GM18517 (cell line): ENCODE results near the gene COL26A1.

Experiments
- ATAC-seq: cut with Tn5 transposase; IDR thresholded peaks from one replicate; pipeline ENCODE4 v1.9.1; 2021; ENCODE audit warnings: mild to moderate bottlenecking, moderate library complexity; ENCODE audit not compliant: unreplicated experiment

The COL26A1 gene

DNA sequence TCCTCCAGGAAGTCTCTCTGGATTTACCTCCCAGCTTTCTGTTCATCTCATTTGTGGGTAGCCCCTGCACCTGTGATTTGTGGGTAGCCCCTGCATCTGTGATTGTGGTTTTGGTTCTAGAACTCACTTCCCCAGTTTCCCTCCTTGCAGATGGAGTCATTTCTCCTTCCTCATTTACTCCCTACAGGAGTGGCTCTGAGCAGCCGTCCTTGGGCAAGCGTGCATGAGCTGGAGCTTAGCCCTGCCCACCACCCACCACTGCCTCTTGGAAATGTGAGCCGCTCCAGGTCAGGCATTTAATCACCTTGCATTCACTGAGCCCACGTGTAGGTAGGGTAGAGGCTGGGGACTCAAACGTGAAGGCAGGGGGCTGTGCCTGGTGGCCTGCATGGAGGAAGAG lies 8.2 kb downstream of the COL26A1 start:
- no peak for ATAC-seq

DNA sequence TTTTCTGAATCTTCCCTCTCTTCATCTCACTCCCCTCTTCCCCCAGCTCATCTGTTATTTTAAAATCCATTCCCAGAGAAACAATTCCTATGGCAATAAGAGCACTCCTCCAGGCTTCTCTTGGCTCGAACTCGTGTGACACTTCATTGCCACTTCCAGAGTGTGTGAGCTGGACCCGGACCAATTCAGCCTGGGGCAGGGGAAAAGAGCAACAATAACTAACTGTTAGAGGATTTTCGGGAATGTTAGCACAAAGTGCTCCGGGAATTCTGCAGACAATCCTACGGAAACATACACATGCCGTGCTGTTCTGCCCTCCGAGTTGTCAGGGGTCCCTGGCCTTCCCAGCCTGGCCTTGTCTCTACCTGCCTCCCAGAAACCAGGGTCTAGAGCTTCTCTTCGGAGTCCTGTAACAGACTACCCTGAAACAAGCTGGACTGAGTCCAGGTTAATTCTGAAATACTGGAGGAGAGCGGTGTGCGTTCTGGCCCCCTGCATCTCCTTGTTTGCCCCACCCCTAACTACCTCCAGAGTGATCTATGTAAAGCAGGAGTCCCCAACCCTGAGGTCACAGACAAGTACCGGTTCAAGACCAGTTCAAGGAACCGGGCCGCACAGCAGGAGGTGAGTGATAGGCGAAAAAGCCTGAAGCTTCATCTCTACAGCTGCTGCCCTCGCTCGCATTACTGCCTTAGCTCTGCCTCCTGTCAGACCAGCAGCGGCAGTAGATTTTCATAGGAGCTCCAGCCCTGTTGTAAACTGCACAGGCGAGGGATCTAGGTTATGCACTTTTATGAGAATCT lies 11.3 kb downstream of the COL26A1 start:
- no peak for ATAC-seq

DNA sequence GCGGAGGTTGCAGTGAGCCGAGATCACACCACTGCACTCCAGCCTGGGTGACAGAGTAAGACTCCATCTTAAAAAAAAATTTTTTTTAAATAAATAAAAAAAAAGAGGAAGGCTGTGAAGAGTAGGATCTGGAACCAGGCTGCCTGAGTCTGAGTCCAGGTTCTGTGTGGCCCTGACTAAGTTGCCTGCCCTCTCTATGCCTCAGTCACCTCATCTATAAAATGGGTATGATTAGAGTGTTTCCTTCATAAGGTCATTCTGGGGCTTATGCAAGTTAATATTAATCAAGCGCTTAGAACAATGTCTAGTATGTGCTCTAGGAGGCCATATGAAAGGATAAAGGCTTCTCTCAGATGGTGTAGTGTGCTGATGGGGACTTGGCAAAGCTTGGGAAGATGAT lies 12.3 kb downstream of the COL26A1 start:
- ATAC-seq = no peak

DNA sequence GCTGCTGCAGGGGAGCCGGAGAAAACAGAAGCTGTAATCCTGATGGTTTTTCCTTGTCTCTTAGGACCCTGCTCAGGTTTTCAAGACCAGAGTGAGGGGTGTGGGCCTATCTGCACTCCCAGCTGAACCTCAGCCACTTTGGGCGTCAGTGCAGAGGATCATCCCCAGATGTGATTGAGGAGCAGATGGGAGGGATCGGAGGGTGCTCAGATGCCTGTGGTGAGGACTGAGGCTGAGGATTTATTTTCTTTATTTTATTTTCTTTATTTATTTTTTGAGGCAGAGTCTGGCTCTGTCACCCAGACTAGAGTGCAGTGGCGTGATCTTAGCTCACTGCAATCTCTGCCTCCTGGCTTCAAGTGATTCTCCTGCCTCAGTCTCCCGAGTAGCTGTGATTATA lies 13.9 kb downstream of the COL26A1 start:
- no peak for ATAC-seq

- no peak for ATAC-seq
Measured at GRCh38 chr7:101377189-101377736, 14.6 kb downstream of the COL26A1 start.

DNA sequence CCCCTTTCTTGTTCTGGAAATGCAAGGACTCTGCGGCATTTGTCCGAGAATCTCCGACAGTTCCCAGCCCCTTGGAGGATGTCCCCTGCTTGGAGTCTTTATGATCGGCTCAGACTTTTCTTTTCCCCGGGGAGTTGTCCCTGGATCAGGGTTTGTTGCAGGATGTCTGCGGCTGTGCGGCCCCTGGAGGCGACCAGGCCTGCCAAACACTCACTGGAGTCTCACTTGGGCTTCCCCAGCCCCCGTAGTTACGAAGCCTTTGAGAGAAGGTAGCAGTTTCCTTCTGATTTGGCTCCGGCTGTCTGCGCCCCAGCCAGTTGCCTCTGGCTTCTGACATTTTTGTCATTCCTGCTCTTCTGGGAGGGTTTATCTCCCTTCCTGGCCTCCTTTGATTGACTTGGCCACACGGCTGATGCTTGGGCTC lies 16.1 kb downstream of the COL26A1 start:
- ATAC-seq = no peak

- no peak for ATAC-seq
Measured at GRCh38 chr7:101379302-101379701, 16.6 kb downstream of the COL26A1 start.

GRCh38 chr7:101381549-101382111 lies 19.0 kb downstream of the COL26A1 start:
- no peak for ATAC-seq

- ATAC-seq = no peak
Measured at GRCh38 chr7:101382937-101383336, 20.3 kb downstream of the COL26A1 start.

DNA sequence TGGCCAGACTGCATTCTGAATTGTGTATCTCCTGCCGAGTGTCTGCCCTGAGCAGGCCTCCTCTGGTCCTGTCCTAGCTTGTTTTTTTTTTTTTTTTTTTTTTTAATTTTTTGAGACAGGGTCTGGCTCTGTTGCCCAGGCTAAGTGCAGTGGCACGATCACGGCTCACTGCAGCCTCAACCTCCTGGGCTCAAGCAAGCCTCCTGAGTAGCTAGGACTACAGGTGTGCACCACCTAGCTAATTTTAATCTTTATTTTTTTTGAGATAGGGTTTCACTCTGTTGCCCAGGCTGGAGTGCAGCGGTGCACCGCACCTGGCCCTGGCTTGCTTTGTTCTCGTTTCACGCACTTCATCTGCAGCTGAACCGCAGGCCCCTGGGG lies 23.5 kb downstream of the COL26A1 start:
- ATAC-seq = no peak

DNA sequence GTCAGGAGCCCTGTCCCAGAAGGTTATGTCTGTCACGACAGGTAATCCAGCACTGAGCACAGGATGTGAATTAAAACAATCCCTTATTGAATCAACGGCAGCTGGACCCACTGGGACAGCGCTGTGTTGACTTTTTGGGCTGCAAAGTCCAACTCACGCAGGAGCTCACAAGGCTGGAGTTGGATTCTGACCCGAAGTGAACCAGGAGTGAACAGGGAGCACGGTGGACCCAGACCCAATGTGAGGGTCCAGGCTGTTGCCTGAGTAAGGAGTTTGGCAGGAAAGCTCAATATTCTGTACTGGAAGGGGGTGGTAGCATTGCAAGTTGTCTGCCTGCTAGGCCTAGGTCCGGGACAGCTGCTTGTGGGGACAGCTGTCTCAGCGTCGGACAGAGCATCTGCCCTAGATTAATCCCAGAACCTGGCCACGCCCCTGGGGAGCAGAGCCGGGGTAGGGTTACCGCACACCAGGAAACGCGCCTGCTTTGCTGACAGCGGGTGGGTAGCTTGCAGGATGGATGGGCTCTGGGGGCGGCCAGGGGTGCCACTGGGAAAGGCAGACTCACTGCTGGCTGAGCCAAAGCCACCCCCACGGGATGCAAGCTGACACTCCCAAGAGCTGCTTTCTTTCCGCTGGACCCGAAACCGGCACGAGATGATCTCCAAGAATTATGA lies 24.0 kb downstream of the COL26A1 start:
- ATAC-seq = no peak

DNA sequence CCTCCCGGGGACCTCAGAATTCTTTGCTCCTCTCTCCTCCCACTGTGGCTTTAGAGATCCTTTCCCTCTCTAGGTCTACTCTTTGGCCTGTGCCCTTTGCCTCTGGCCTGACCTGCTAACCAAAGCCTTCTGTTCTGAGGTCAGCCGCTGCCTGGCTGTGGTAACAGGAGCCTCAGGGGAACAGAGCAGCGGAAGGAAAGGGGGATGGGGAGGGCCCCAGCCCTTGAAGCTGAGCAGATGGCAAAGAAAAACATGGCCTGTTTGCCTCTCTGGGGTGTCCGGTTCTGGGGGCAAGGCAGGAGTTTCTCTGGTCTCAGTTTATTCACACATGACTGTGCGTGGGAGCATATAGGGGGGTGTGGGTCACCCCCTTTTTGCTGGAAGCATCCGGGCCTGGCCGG lies 28.2 kb downstream of the COL26A1 start:
- ATAC-seq = peak; percentile 81

GRCh38 chr7:101391991-101392390 lies 29.3 kb downstream of the COL26A1 start:
- no peak for ATAC-seq

GRCh38 chr7:101393865-101394264 lies 31.2 kb downstream of the COL26A1 start:
- no peak for ATAC-seq

GRCh38 chr7:101395376-101395775 lies 32.7 kb downstream of the COL26A1 start:
- ATAC-seq = no peak

DNA sequence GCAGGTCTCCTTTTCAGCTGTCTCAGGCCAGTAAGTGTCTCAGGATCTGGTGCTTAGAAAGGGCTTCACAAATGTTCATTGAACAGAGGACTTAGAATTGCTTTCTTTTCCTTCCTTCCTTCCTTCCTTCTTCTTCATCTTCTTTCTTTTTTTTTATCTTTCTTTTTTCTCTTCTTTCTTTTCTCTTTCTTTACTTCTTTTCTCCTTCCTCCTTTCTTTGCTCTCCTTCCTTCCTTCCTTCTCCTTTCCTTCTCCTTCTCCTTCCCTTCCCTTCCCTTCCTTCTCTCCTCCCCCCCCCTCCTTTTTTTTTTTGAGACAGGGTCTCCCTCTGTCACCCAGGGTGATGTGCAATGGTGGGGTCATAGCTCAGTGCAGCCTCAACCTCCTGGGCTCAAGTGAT lies 34.6 kb downstream of the COL26A1 start:
- no peak for ATAC-seq

GRCh38 chr7:101397770-101398324 lies 35.2 kb downstream of the COL26A1 start:
- no peak for ATAC-seq

GRCh38 chr7:101398396-101399289 lies 36.0 kb downstream of the COL26A1 start:
- no peak for ATAC-seq

- ATAC-seq = no peak
Measured at GRCh38 chr7:101399759-101400158, 37.1 kb downstream of the COL26A1 start.

- ATAC-seq = no peak
Measured at GRCh38 chr7:101400751-101401150, 38.1 kb downstream of the COL26A1 start.
